Pancreas (tissue), 10 donors: ENCODE data around the gene FAM20C. TPM values are rescaled to one million over a fixed set of nuclear protein-coding genes. Genes with fewer than 3 reads are reported as not detected.

Experiments
- ATAC-seq, 4 donors: fragments of 200-7000 bp; cut with Tn5 transposase; one replicate each; pipeline versions ENCODE4 v1.8.0 to v1.9.1; 2020; ENCODE audit warnings: mild to moderate bottlenecking in 4 of 4, moderate library complexity in 4 of 4
- DNase-seq, 6 donors: peaks; one replicate each; pipeline ENCODE4 v3.0.0-alpha.2; 2020
- FAIRE-seq: peaks from 2 replicates; lab custom pipeline; 2012; peaks lifted over from hg19 to GRCh38; lab: Jason Lieb, UNC
- H3K27ac ChIP-seq, 4 donors: fragments of 200-600 bp; sonication (generic); 1 replicate in 3 of 4; 2 replicates in 1 of 4; pipeline versions ENCODE4 v1.5.0 to v1.8.0; 2020
- H3K27me3 ChIP-seq, 4 donors: fragments of 200-600 bp; one replicate each; pipeline ENCODE4 v1.8.0; 2021
- H3K36me3 ChIP-seq, 3 donors: fragments of 200-600 bp; sonication (generic) in 1 of 3; one replicate each; pipeline versions ENCODE4 v1.5.0 to v1.8.0; 2020 to 2021
- H3K4me1 ChIP-seq, 3 donors: fragments of 200-600 bp; one replicate each; pipeline ENCODE4 v1.8.0; 2021
- H3K4me3 ChIP-seq, 4 donors: fragments of 200-600 bp; sonication (generic) in 2 of 4; one replicate each; pipeline versions ENCODE4 v1.5.0 to v1.8.0; 2020 to 2021
- H3K9me3 ChIP-seq, 4 donors: fragments of 200-600 bp; one replicate each; pipeline ENCODE4 v1.8.0; 2021
- WGBS, 2 donors: extraction: QIAGEN DNeasy Blood & Tissue Kit; methylation state at CpG; one replicate each; pipeline ENCODE4 v1.1.7; 2013; 5-methylcytosine and 5-hydroxymethylcytosine counted together
- intact Hi-C, 3 donors: fragments of 100-400 bp; cut with DNase I; formaldehyde crosslinking; loops; one replicate each; pipeline versions ENCODE4 v1.11.1 to v1.14.2; 2022
- polyA plus RNA-seq, 2 donors: library from polyadenylated mRNA; stranded (reverse); fragments of 200-250 nt; gene quantifications; one replicate each; pipeline ENCODE4 v1.2.3, GENCODE V29; 2013
- total RNA-seq, 6 donors: library from RNA; stranded (reverse); fragmentation: NEBNext Ultra II Directional in 4 of 6; extraction: Animal tissue kit (Norgen Biotek cat#: 25700) in 4 of 6; gene quantifications; one replicate each; pipeline versions ENCODE4 v1.2.1 to v1.2.4, GENCODE V29; 2021 to 2023
- TF ChIP-seq, protein P1 (sequence below), 4 donors: fragments of 200-600 bp; sonication (generic) in 3 of 4; IDR thresholded peaks; one replicate each; pipeline versions ENCODE4 v1.5.0 to v1.8.0; 2021; ENCODE audit warnings: antibody characterized with exemption in 4 of 4
- donor health status: healthy with polysubstance abuse.
- donor health status: DM: no; HTN: no; CAD: no; lungs with moderate emphysema.
- donor health status: DM: no; HTN: no; CAD: no.
- donor health status: control.
- donor health status: control.
- donor health status: Bipolar disorder and iron deficiency.
- donor health status: DM: yes; HTN: yes; CAD: no.
- donor health status: DM: no; HTN: no; CAD: no.
- donor health status: DM: no; HTN: no; CAD: no.
- donor health status: DM: yes; HTN: yes; CAD: no.

Gene FAM20C
- total and polyA plus RNA-seq, 8 donors = 8.9 to 43.1 (median 13.4) TPM

DNA sequence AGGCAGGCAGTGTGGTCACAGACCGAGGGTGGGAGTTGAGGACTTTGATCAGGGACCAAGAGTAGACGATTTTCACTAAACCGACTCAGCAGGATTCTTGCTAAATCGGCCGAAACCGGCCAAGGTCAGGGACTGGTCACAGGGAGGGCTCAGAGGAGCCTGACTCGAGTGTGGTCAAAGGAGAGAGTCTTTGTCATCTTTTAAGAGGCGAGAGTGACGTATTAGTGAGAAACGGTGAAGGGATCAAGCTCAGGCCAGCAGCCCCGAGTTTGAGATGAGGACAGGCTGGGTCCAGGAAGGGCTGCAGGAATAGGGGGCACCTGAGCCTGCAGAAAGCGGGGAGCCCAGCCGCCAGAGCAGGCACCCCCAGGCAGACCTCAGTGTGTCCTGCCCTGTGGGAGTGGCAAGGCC lies 41.6 kb upstream of the FAM20C start:
- DNase-seq (peak in 2 of 6 donors; percentile 33 to 57), FAIRE-seq (no peak), ATAC-seq (no peak)
- no peaks in the 10 kb centered on the region for H3K27me3 ChIP-seq
- H3K27ac ChIP-seq = peak overlapping the region in 1 of 4 donors; percentile 95
- H3K36me3 ChIP-seq = no peaks in the 10 kb centered on the region
- TF ChIP-seq, protein P1, sequence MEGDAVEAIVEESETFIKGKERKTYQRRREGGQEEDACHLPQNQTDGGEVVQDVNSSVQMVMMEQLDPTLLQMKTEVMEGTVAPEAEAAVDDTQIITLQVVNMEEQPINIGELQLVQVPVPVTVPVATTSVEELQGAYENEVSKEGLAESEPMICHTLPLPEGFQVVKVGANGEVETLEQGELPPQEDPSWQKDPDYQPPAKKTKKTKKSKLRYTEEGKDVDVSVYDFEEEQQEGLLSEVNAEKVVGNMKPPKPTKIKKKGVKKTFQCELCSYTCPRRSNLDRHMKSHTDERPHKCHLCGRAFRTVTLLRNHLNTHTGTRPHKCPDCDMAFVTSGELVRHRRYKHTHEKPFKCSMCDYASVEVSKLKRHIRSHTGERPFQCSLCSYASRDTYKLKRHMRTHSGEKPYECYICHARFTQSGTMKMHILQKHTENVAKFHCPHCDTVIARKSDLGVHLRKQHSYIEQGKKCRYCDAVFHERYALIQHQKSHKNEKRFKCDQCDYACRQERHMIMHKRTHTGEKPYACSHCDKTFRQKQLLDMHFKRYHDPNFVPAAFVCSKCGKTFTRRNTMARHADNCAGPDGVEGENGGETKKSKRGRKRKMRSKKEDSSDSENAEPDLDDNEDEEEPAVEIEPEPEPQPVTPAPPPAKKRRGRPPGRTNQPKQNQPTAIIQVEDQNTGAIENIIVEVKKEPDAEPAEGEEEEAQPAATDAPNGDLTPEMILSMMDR (IDR thresholded peaks at IDR 0.05) = no peak
- H3K4me3 ChIP-seq = no peak overlapping the region
- H3K9me3 ChIP-seq = no peaks in the 10 kb centered on the region
- peaks cover 0 to 13% (median 7%) of the 10 kb centered on the region in 3 donors for H3K4me1 ChIP-seq
- 70 to 71% methylated on average over 13 of the region's 13 CpGs for WGBS, 2 donors
- intact Hi-C loops = no loop called here

GRCh38 chr7:151346-152050 lies 40.9 kb upstream of the FAM20C start:
- FAIRE-seq (no peak), ATAC-seq (no peak), DNase-seq (peak in 1 of 6 donors; percentile 36)
- TF ChIP-seq, protein P1 (IDR thresholded peaks at IDR 0.05) = no peak
- Histone ChIP-seq H3K9me3 (no peaks in the 10 kb centered on the region), H3K4me3 (no peak overlapping the region), H3K27me3 (no peaks in the 10 kb centered on the region), H3K4me1 (peaks cover 0 to 7% (median 7%) of the 10 kb centered on the region in 3 donors), H3K27ac (no peak overlapping the region), H3K36me3 (no peaks in the 10 kb centered on the region)
- WGBS, 2 donors = 91 to 92% methylated on average over 25 of the region's 25 CpGs
- intact Hi-C loops = no loop called here

DNA sequence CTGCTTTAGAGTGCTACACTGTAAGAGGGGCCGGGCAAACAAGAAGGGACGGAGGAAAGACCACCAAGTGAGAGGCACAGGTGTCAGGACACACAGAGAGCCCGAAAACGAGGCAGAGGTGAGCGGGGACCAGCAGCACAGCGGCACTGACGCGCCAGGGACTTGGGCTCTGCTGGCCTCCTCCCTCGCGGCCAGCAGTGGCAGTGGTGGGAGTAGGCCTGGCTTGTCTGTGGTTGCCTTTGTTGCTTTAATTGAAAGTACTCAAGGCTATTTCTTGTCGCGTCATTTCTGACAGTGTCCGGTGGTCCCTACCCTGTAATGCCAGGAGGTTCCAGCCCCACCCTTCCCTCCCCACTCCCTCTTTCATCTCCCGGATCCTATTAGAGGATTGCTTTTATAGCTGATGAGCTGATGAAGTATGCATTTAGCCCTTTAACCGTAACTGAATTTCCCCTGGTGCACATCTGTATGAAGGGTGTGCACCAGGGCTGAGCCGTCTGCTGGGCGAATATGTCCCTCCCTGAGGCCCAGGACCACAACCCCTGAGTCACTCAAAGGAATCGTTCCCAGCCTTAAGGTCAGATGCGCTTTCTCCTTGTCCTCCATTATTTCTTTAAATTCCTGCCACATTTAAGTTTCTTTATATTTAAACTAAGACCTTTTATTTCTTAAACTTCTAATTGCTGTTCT lies 39.5 kb upstream of the FAM20C start:
- Histone ChIP-seq H3K27me3 (no peaks in the 10 kb centered on the region), H3K4me1 (peaks cover 0 to 7% (median 6%) of the 10 kb centered on the region in 3 donors), H3K27ac (no peak overlapping the region), H3K36me3 (no peaks in the 10 kb centered on the region), H3K4me3 (no peak overlapping the region), H3K9me3 (no peaks in the 10 kb centered on the region)
- FAIRE-seq (no peak), DNase-seq (peak in 1 of 6 donors; percentile 42), ATAC-seq (no peak)
- TF ChIP-seq, protein P1 (IDR thresholded peaks at IDR 0.05) = no peak
- 87% methylated on average over 19 of the region's 19 CpGs for WGBS, 2 donors
- intact Hi-C loops = no loop called here

- no peak overlapping the region for H3K4me3 ChIP-seq
- no peaks in the 10 kb centered on the region for H3K36me3 ChIP-seq
- H3K27me3 ChIP-seq = no peaks in the 10 kb centered on the region
- TF ChIP-seq, protein P1 (IDR thresholded peaks at IDR 0.05) = no peak
- 87% methylated on average over 13 of the region's 13 CpGs for WGBS, 2 donors
- H3K9me3 ChIP-seq = no peaks in the 10 kb centered on the region
- peaks cover 0 to 7% (median 6%) of the 10 kb centered on the region in 3 donors for H3K4me1 ChIP-seq
- no peak for FAIRE-seq
- intact Hi-C loops = no loop called here
- no peak for ATAC-seq
- peak in 1 of 6 donors; percentile 31 for DNase-seq
- H3K27ac ChIP-seq = no peak overlapping the region
Observed at GRCh38 chr7:153604-154003, 38.8 kb upstream of the FAM20C start.
